Psoas muscle (tissue), 8 donors: ENCODE results near the gene SPTBN4. TPM values are rescaled to one million over a fixed set of nuclear protein-coding genes. Genes with fewer than 3 reads are reported as not detected.

Experiments used
- ATAC-seq, 4 donors: fragments of 200-7000 bp; cut with Tn5 transposase; one replicate each; pipeline ENCODE4 v1.9.1; 2020; ENCODE audit warnings: moderate library complexity in 3 of 4, mild to moderate bottlenecking in 2 of 4
- DNase-seq, 2 donors: peaks; one replicate each; pipeline ENCODE4 v3.0.0-alpha.2; 2020
- H3K27ac ChIP-seq: fragments of 200-600 bp; one replicate; pipeline ENCODE4 v1.8.0; 2022
- H3K27me3 ChIP-seq, 3 donors: fragments of 200-600 bp in 1 of 3; one replicate each; pipeline versions ENCODE4 v1.6.1 to v1.8.0; 2013 to 2022; ENCODE audit warnings: low read length in 2 of 3, mild to moderate bottlenecking in 2 of 3, moderate library complexity in 1 of 3; ENCODE audit not compliant: insufficient read depth in 3 of 3
- H3K36me3 ChIP-seq, 2 donors: fragments of 200-600 bp in 1 of 2; one replicate each; pipeline versions ENCODE4 v1.6.1 to v1.8.0; 2013 to 2022; ENCODE audit warnings: low read depth in 1 of 2, mild to moderate bottlenecking in 1 of 2, moderate library complexity in 1 of 2; ENCODE audit not compliant: insufficient read depth in 1 of 2
- H3K4me1 ChIP-seq: fragments of 200-600 bp; one replicate; pipeline ENCODE4 v1.8.0; 2022
- H3K4me3 ChIP-seq: fragments of 200-600 bp; one replicate; pipeline ENCODE4 v1.8.0; 2022; ENCODE audit warnings: mild to moderate bottlenecking
- H3K9me3 ChIP-seq: fragments of 200-600 bp; one replicate; pipeline ENCODE4 v1.8.0; 2022
- WGBS, 3 donors: extraction: QIAGEN DNeasy Blood & Tissue Kit; methylation state at CpG; one replicate each; pipeline versions ENCODE4 v1.1.6 to v1.1.7; 2013; 5-methylcytosine and 5-hydroxymethylcytosine counted together
- intact Hi-C, 2 donors: fragments of 100-400 bp; cut with DNase I; formaldehyde crosslinking; loops; one replicate each; pipeline versions ENCODE4 v1.11.0 to v1.14.2; 2022
- polyA plus RNA-seq, 3 donors: library from polyadenylated mRNA; stranded (reverse); fragments of 200-250 nt; gene quantifications; one replicate each; pipeline ENCODE4 v1.2.3, GENCODE V29; 2013
- total RNA-seq, 4 donors: library from RNA; stranded (reverse); fragmentation: NEBNext Ultra II Directional in 2 of 4; extraction: Animal tissue kit (Norgen Biotek cat#: 25700) in 2 of 4; gene quantifications; one replicate each; pipeline versions ENCODE4 v1.2.1 to v1.2.4, GENCODE V29; 2021 to 2023
- TF ChIP-seq, protein P1 (sequence below): fragments of 200-600 bp; IDR thresholded peaks from one replicate; pipeline ENCODE4 v1.8.0; 2022; ENCODE audit warnings: antibody characterized with exemption
- donor health status: healthy with polysubstance abuse.
- donor health status: DM: no; HTN: no; CAD: no; lungs with moderate emphysema.
- donor health status: Bipolar disorder and iron deficiency.
- donor health status: healthy.
- donor health status: DM: yes; HTN: yes; CAD: no.
- donor health status: DM: no; HTN: no; CAD: no.
- donor health status: DM: no; HTN: no; CAD: no.
- donor health status: DM: yes; HTN: yes; CAD: no.

The SPTBN4 gene
- total and polyA plus RNA-seq, 7 donors: 0.66 to 4.7 (median 2.8) TPM

DNA sequence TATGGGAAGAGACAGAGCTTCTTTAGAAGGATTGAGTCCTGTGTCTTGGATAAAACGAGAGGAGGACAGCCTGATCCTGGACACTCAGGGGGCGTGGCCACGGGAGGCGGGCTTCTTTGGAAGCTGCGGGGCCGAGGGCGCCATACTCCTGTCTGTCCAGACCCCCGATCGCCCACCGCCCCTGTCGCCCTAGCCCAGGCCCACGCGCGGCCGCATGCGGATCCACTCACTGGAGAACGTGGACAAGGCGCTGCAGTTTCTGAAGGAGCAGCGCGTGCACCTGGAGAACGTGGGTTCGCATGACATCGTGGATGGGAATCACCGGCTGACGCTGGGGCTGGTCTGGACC is 23.1 kb downstream of the SPTBN4 start:
- TF ChIP-seq, protein P1, sequence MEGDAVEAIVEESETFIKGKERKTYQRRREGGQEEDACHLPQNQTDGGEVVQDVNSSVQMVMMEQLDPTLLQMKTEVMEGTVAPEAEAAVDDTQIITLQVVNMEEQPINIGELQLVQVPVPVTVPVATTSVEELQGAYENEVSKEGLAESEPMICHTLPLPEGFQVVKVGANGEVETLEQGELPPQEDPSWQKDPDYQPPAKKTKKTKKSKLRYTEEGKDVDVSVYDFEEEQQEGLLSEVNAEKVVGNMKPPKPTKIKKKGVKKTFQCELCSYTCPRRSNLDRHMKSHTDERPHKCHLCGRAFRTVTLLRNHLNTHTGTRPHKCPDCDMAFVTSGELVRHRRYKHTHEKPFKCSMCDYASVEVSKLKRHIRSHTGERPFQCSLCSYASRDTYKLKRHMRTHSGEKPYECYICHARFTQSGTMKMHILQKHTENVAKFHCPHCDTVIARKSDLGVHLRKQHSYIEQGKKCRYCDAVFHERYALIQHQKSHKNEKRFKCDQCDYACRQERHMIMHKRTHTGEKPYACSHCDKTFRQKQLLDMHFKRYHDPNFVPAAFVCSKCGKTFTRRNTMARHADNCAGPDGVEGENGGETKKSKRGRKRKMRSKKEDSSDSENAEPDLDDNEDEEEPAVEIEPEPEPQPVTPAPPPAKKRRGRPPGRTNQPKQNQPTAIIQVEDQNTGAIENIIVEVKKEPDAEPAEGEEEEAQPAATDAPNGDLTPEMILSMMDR: no peak
- 58 to 72% (median 59%) methylated on average over 25 of the region's 25 CpGs for WGBS, 3 donors
- Histone ChIP-seq H3K4me3 (no peak overlapping the region), H3K27ac (no peak overlapping the region), H3K4me1 (no peaks in the 10 kb centered on the region), H3K9me3 (no peaks in the 10 kb centered on the region), H3K36me3 (no peaks in the 10 kb centered on the region), H3K27me3 (peaks cover 0 to 1% (median 0%) of the 10 kb centered on the region in 3 donors)
- intact Hi-C loops: no loop called here
- DNase-seq (peak in 1 of 2 donors; percentile 53), ATAC-seq (no peak)

DNA sequence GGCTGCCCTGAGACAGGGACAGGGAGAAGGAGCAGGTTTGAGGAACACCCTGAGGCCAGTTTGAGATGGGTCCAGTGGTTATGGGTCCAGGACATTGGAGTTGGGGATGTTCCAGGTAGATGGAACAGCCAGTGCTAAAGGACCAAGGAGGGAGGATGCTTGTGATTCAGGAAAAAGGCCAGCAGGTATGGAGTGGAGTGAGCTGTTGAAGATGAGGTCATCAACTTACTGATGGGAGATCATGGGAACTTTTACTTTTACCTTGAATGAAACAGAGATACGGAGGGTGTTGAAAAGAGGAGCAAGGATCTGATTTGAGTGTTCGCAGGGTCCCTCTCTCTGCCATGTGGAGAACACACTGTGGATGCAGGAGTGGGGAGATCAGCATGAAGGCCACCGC is 25.5 kb downstream of the SPTBN4 start:
- 94 to 96% (median 95%) methylated on average over 3 of the region's 3 CpGs for WGBS, 3 donors
- Histone ChIP-seq H3K4me3 (no peak overlapping the region), H3K27ac (no peak overlapping the region), H3K27me3 (peaks cover 0 to 1% (median 0%) of the 10 kb centered on the region in 3 donors), H3K4me1 (no peaks in the 10 kb centered on the region), H3K9me3 (no peaks in the 10 kb centered on the region), H3K36me3 (no peaks in the 10 kb centered on the region)
- TF ChIP-seq, protein P1: no peak
- ATAC-seq (no peak), DNase-seq (no peak)
- intact Hi-C loops: no loop called here

DNA sequence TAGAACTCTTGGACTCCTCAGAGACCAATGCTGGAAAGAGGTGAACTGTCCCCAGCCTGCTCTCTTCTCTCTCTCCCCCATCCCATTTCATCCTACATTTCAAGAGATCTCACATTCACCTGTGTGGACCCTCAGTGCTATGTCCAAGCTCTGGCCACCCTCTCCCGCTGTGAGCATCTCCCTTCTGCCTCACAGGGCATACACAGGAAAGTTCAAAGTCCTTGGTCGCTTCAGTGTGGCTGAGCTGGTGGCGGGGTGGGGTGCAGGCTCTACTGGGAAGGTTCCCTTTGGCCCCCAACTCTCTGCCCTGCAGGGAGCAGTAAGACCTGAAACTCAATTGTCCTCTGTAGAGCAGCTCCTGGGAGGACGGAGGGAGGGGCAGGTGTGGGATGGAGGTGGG is 27.0 kb downstream of the SPTBN4 start:
- DNase-seq (no peak), ATAC-seq (no peak)
- TF ChIP-seq, protein P1: no peak
- H3K4me3 ChIP-seq: no peak overlapping the region
- 57 to 67% (median 67%) methylated on average over 4 of the region's 4 CpGs for WGBS, 3 donors
- no peak overlapping the region for H3K27ac ChIP-seq
- H3K4me1 ChIP-seq: no peaks in the 10 kb centered on the region
- H3K36me3 ChIP-seq: no peaks in the 10 kb centered on the region
- H3K27me3 ChIP-seq: no peaks in the 10 kb centered on the region
- intact Hi-C loops: loop anchor here in 1 of 2 donors (2.0 kb wide), 1 partner anchor 17 kb away; no protein-coding TSS in a partner anchor
- H3K9me3 ChIP-seq: no peaks in the 10 kb centered on the region

DNA sequence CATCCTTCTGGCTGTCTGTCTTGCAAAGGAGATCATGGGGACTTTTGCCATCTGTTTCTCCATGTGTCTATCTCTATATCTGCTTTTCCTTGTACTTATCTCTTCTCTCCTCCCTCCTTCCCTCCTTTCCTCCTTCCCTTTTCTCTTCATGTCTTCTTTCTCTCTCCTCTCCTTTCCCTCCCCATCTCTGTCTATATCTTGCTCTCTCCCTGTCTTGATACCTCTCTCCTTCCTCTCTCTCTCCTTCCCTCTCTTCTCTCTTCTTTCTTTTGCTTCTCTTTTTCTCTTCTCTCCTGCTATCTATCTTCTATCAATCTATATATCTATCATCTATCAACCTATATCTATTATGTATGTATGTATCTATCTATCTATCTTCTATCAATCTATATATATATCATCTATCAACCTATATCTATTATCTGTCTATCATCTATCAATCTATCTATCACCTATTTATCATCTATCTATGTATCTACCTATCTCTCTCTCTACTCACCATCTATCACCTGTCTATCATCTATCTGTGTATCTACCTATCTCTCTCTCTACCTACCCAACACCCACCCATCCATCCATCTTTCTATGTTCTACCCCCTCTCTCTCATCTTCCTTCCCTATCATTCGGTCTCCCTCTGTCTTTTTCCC is 27.5 kb downstream of the SPTBN4 start:
- WGBS, 3 donors: 63 to 86% (median 76%) methylated on average over 1 of the region's 1 CpG
- intact Hi-C loops: loop anchor here in 1 of 2 donors (2.0 kb wide), 1 partner anchor 16 kb away; no protein-coding TSS in a partner anchor
- DNase-seq (no peak), ATAC-seq (no peak)
- no peaks in the 10 kb centered on the region for H3K27me3 ChIP-seq
- H3K4me3 ChIP-seq: no peak overlapping the region
- H3K36me3 ChIP-seq: no peaks in the 10 kb centered on the region
- TF ChIP-seq, protein P1: no peak
- H3K4me1 ChIP-seq: no peaks in the 10 kb centered on the region
- H3K9me3 ChIP-seq: no peaks in the 10 kb centered on the region
- no peak overlapping the region for H3K27ac ChIP-seq

DNA sequence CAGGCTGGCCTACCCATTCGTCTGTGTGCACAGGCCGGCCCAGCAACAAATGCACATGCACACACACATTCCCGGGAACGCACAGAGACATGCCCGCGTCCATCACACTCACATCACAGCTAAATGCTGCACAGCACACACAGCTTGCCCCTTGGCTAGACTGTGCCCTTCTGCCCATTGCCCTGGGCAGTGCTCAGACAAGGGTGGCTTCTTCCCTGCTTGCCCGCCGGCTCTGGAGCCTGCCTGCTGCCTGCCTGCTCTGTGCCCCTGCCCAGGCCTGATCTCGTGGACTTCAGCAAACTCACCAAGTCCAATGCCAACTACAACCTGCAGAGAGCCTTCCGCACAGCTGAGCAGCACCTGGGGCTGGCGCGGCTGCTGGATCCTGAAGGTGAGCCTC is 30.4 kb downstream of the SPTBN4 start:
- Histone ChIP-seq H3K4me3 (no peak overlapping the region), H3K36me3 (no peaks in the 10 kb centered on the region), H3K27me3 (no peaks in the 10 kb centered on the region)

More for the DNA sequence above, 30.4 kb downstream of the SPTBN4 start:
- Histone ChIP-seq H3K4me1 (no peaks in the 10 kb centered on the region), H3K27ac (no peak overlapping the region), H3K9me3 (no peaks in the 10 kb centered on the region)
- ATAC-seq (no peak), DNase-seq (no peak)
- 87 to 92% (median 88%) methylated on average over 12 of the region's 12 CpGs for WGBS, 3 donors
- TF ChIP-seq, protein P1: no peak
- intact Hi-C loops: no loop called here
